GM18507 (cell line): ENCODE data around the gene NCMAP.
A peak's percentile ranks its signal among the peaks of the same experiment; 100 is the strongest.

Experiments
- DNase-seq: peaks from one replicate; pipeline ENCODE4 v3.0.0; 2011; ENCODE audit warnings: low read depth; ENCODE audit not compliant: insufficient read length; ENCODE audit errors: extremely low spot score
- FAIRE-seq: peaks from 2 replicates; lab custom pipeline; 2011; peaks lifted over from hg19 to GRCh38; lab: Jason Lieb, UNC

The NCMAP gene

DNA sequence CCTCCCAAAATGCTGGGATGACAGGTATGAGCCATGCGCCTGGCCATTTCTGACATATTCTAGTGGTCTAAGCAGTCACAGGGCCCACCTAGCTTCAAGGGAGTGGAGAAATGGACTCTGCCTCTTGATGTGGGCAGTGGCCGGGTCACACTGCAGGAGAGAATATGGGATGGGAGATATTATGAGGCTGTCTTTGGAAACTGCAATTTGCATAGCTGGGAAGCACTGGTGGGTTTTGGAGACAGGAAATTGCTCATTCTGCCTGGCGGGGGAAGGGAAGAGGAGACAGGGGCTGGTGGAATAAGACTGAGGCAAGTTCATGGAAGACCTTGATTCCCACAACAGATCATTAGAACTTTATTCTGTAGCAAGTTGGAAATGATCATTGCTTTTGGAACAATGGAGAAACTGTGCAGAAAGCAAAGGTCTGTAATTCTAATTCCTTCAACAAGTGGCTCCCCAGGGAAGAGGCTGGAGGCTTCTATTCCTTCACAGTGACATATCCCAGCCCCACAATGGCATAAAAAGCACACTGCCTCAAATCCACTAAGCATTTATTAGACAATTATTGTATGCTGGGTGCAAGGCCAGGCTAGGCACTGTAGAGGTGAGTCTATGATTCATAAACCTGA lies 10.5 kb downstream of the NCMAP start:
- no peak for FAIRE-seq

GRCh38 chr1:24567792-24568388 lies 12.0 kb downstream of the NCMAP start:
- no peak for FAIRE-seq
- DNase-seq = no peak

More for the DNA sequence above, 10.5 kb downstream of the NCMAP start:
- no peak for DNase-seq

GRCh38 chr1:24568475-24568874 lies 12.6 kb downstream of the NCMAP start:
- DNase-seq = no peak
- FAIRE-seq = no peak

DNA sequence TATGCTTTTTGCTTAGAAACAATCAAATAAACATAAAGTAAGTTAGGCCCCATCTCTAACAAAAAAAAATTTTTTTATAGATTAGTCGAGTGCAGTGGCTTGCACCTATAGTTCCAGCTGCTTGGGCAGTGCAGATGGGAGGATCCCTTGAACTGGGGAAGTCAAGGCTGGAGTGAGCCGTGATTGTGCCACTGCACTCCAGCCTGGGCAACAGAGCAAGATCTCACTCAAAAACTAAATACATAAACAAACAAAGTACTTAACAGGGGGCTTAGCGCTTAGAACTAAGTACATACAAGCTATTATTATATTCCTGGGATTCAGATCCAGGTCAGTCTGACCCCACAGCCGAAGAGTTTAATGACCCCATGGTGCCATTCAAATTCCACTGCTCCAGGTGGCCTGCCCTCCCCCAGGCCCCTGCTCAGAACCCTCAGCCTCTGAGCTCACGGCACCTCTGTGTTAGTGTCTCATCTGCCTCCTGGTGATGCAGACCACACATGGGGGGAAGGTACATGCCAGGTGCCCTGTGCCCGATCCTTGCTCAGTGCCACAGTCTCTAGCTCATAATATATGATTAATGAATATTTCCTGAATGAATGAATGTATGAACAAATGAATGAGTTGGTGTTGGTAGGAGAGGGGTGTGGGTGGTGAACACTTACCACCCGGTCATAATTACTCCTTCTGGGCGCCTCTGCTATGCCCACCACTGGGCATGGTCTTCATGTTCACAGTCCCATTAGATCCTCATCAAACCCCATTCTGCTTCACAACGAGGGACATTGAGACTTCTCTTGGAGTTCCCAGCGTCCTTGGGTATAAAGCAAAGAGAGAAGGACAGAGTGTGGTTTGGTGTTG lies 14.6 kb downstream of the NCMAP start:
- FAIRE-seq (no peak), DNase-seq (no peak)

- FAIRE-seq (no peak), DNase-seq (no peak)
These were observed 16.4 kb downstream of the NCMAP start for GRCh38 chr1:24572301-24572700.

GRCh38 chr1:24575905-24576587 lies 20.2 kb downstream of the NCMAP start:
- no peak for FAIRE-seq
- no peak for DNase-seq

DNA sequence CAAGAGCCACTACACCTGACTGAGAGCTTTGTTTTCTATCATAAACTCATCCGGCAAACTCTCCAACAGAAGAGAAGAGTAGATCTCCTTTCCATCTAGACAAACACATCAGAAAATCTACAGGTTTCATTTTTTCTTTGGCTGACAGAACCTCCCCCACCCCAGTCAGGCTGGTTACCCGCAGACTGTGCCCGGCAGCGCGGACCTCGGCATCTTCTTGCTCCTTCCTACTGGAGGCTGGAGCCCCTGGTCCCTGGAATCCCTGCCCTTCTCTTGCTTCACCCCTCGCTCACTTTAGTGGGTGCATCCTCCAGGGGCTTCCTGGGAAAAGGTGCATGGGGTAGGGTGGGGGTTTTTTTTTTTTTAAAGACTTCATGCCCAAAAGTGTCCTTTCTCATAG lies 23.0 kb downstream of the NCMAP start:
- DNase-seq = no peak
- no peak for FAIRE-seq

GRCh38 chr1:24580756-24581155 lies 24.9 kb downstream of the NCMAP start:
- DNase-seq (no peak), FAIRE-seq (no peak)

- DNase-seq (no peak), FAIRE-seq (no peak)
These were observed 28.3 kb downstream of the NCMAP start for GRCh38 chr1:24584171-24584647.

DNA sequence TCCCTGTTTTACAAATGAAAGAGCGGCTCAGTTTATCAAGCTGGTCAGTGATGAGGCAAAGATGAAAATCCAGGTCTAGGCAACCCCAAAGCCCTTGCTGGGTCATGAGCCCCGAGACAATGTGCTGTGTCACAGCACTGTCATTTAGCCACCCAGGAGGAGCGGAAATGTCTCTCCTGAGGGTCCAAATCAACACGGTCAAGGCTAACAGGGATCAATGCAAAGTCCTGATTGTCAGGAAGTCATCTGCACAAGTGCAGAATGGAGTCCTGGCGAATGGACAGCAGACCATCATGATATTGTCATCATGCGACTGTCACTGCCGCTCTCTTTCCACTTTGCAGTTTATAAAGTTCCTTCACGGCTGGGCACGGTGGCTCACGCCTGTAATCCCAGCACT lies 30.2 kb downstream of the NCMAP start:
- FAIRE-seq (no peak), DNase-seq (no peak)

- FAIRE-seq = peak; percentile 95
- peak; percentile 50 for DNase-seq
These were observed 31.3 kb downstream of the NCMAP start for GRCh38 chr1:24586970-24587820.

DNA sequence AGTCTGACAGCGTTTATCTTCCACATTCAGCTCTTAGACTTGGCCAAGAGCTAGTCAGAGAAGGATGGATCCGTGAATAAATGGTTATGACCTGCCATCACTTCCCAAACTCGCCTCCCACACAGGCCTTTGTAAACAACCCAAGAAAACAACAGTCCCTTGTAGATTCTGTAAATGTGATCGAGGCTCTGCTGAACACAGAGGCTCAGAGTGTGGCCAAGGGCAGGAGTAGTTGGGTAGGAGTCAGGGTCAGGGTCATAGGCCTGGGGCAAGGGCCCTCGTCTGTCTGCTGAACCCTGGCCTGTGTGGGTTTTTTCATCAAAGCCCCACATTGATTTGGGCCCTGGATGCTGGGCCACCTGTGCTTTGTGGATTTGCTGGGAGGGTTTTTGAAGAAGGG lies 32.7 kb downstream of the NCMAP start:
- DNase-seq = no peak
- no peak for FAIRE-seq

GRCh38 chr1:24589200-24589599 lies 33.3 kb downstream of the NCMAP start:
- FAIRE-seq (no peak), DNase-seq (no peak)

- FAIRE-seq (no peak), DNase-seq (no peak)
These were observed 35.9 kb downstream of the NCMAP start for GRCh38 chr1:24591781-24592180.

DNA sequence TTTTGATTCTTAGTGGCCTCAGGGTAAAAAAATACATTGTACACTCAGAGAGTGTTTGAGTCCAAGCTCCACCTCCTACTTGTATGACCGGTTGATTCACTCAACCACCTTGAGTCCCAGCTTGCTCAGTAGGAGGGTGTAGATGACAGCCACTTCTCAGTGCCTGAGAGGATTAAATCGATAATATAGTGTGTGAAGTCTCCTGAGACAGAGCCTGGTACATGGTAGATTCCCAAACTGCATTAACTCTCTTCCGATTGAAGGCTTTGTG lies 38.4 kb downstream of the NCMAP start:
- DNase-seq (no peak), FAIRE-seq (no peak)

DNA sequence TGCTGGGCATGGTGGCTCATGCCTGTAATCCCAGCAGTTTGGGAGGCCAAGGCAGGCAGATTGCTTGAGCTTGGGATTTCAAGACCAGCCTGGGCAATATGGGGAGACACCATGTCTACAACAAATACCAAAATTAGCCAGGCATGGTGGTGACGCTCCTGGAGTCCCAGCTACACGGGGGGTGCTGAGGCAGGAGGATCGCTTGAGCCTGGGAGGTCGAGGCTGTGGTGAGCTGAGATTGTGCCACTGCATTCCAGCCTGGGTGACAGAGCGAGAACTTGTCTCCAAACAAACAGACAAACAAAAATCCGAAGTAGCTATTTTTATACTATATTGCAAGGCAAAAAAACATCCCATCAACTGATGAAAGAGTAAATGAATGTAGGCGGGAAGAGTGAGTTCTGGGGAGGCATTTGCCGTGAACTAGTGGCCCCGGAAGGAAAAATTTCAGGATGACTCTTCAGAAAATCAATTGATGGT lies 40.6 kb downstream of the NCMAP start:
- FAIRE-seq (no peak), DNase-seq (no peak)

- no peak for DNase-seq
- FAIRE-seq = no peak
These were observed 43.4 kb downstream of the NCMAP start for GRCh38 chr1:24599265-24599664.

- DNase-seq (no peak), FAIRE-seq (no peak)
These were observed 44.7 kb downstream of the NCMAP start for GRCh38 chr1:24600551-24600950.

DNA sequence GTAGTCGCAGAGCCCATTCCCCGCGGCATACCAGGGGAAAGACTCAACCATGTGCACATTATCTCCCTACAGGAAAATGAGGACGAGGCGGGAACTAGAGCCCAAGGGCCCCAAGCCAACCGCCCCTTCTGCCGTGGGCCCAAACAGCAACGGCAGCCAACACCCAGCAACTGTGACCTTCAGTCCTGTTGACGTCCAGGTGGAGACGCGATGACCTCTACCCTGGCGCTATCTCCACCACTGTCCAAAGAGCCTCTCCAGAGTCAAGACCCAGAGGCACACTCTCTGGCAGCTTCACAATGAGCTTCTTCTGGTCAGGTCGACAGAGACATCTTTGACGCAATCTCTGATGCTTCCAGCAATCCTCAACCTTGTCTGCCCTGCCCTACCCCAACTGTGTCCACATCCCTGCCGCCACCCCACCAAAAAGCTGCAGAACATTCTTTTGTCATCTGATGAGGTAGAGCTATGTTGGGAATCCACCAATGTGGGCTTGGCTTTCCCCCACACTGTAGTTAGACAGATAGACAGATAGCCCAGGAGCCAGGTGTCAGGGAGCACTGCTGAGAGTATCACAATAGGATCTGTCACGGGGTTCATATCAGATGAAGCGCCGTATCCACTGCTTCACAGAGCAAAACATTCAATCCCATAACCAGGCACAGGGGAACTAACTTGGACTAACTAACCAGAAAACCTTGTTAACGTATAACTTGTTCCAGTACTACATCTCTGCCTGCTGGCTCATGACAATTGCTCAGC lies 49.8 kb downstream of the NCMAP start:
- no peak for FAIRE-seq
- DNase-seq = no peak
